OCI-LY1 (cell line): ENCODE data around the gene SLC2A1.

ENCODE experiments used
- EZH2 ChIP-seq: fragments of 200-600 bp; sonication (generic), shearing (Covaris generic); IDR thresholded peaks from 2 replicates; pipeline ENCODE4 v1.8.0; 2017; ENCODE audit warnings: borderline replicate concordance, mixed run types, mild to moderate bottlenecking, antibody characterized with exemption, low read length, moderate library complexity, mixed read lengths
- TF ChIP-seq, protein P1 (sequence below): fragments of 200-600 bp; sonication (generic), shearing (Covaris generic); IDR thresholded peaks from 2 replicates; pipeline ENCODE4 v1.5.1; 2017; ENCODE audit warnings: mild to moderate bottlenecking, antibody characterized with exemption, low read length, moderate library complexity, mixed read lengths

DNA sequence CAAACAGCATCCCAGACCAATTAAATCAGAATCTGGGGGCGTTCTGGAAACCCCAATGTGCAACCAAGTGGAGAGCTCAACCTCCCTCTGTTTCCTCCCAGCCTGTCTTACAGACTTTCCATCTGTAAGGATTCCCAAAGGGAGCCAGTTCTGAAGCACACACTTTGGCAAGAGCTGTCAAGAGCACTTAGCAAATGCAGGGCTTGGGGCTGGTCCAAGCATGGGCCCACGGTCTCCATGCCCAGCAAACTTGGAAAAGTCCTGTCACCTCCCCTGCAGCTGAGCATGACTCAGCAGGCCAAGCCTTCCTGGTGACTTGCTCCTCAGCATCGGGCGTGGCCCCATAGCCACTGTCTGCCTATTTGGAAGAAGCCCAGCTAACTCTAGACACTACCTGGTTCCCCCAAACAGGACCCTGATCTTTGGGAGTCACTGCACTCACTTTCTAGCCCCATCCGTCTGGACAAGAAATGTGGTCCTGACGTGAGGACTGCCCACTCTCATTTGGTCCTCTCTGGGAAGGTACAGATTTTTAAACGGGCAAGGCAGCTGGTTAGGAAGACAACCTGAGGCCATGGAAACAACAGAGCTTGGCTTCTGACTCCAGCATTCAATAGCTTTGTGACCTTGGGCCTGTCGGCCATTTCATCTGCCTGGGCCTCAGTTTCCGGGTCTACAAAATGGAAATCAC is 16.9 kb downstream of the SLC2A1 start:
- TF ChIP-seq, protein P1, sequence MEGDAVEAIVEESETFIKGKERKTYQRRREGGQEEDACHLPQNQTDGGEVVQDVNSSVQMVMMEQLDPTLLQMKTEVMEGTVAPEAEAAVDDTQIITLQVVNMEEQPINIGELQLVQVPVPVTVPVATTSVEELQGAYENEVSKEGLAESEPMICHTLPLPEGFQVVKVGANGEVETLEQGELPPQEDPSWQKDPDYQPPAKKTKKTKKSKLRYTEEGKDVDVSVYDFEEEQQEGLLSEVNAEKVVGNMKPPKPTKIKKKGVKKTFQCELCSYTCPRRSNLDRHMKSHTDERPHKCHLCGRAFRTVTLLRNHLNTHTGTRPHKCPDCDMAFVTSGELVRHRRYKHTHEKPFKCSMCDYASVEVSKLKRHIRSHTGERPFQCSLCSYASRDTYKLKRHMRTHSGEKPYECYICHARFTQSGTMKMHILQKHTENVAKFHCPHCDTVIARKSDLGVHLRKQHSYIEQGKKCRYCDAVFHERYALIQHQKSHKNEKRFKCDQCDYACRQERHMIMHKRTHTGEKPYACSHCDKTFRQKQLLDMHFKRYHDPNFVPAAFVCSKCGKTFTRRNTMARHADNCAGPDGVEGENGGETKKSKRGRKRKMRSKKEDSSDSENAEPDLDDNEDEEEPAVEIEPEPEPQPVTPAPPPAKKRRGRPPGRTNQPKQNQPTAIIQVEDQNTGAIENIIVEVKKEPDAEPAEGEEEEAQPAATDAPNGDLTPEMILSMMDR = no peak
- TF ChIP-seq EZH2 = no peak
